Transverse colon (tissue), 4 donors: ENCODE data around the gene RMDN3. TPM values are rescaled to one million over a fixed set of nuclear protein-coding genes. Genes with fewer than 3 reads are reported as not detected.

ENCODE experiments used
- DNase-seq: peaks from one replicate; pipeline ENCODE4 v3.0.0-alpha.2; 2019
- H3K27ac ChIP-seq, 4 donors: fragments of 200-600 bp; sonication (generic); 2 replicates each; pipeline ENCODE4 v1.5.1; 2016 to 2018; ENCODE audit warnings: inconsistent platforms in 4 of 4
- H3K27me3 ChIP-seq: fragments of 200-600 bp; sonication (generic); 2 replicates; pipeline ENCODE4 v1.5.1; 2017; ENCODE audit warnings: inconsistent platforms
- H3K36me3 ChIP-seq, 4 donors: fragments of 200-600 bp; sonication (generic); 2 replicates each; pipeline ENCODE4 v1.5.1; 2017 to 2019; ENCODE audit warnings: inconsistent platforms in 4 of 4
- H3K4me1 ChIP-seq, 4 donors: fragments of 200-600 bp; sonication (generic); 2 replicates each; pipeline ENCODE4 v1.5.1; 2017 to 2020; ENCODE audit warnings: inconsistent platforms in 4 of 4
- H3K4me3 ChIP-seq, 4 donors: fragments of 200-600 bp; sonication (generic); 1 replicate in 1 of 4; 2 replicates in 3 of 4; pipeline versions ENCODE4 v1.5.1 to v1.6.1; 2017 to 2019; ENCODE audit warnings: inconsistent platforms in 4 of 4
- H3K9me3 ChIP-seq, 2 donors: fragments of 200-600 bp; sonication (generic); 2 replicates each; pipeline ENCODE4 v1.5.1; 2017 to 2019; ENCODE audit warnings: inconsistent platforms in 2 of 2
- EP300 ChIP-seq: sonication (generic); formaldehyde crosslinking; IDR thresholded peaks from one replicate; pipeline ENCODE4 v1.6.1; 2017; ENCODE audit warnings: antibody characterized with exemption, low read depth
- POLR2A ChIP-seq: fragments of 450-650 bp; IDR thresholded peaks from one replicate; pipeline ENCODE4 v1.6.1; 2016; ENCODE audit warnings: antibody characterized with exemption, mild to moderate bottlenecking, moderate library complexity
- POLR2AphosphoS5 ChIP-seq, 3 donors: sonication (generic); formaldehyde crosslinking; IDR thresholded peaks; one replicate each; pipeline ENCODE4 v1.6.1; 2016; ENCODE audit warnings: antibody characterized with exemption in 3 of 3
- WGBS, 2 donors: methylation state at CpG; one replicate each; pipeline ENCODE4 v1.1.5; 2018; ENCODE audit warnings: low coverage in 1 of 2; 5-methylcytosine and 5-hydroxymethylcytosine counted together
- in situ Hi-C, 4 donors: fragments of 200-750 bp; cut with MboI; loops; one replicate each; pipeline versions ENCODE4 v1.15.0 to v1.15.1; 2017; ENCODE audit warnings: low sequenced_read_pairs in 3 of 4, low pct_ligation_motif_present in 1 of 4, low pct_unique_long_range_greater_than_20kb in 1 of 4
- intact Hi-C: fragments of 100-400 bp; cut with DNase I; formaldehyde crosslinking; loops from one replicate; pipeline ENCODE4 v1.15.1; 2023; ENCODE audit warnings: low total_unique reads
- total RNA-seq, 4 donors: library from RNA; depleted of rRNA; stranded (reverse); fragments of >200 nt; gene quantifications; one replicate each; pipeline ENCODE4 v1.1.0, GENCODE V29; 2016
- TF ChIP-seq, protein P1 (sequence below), 5 experiments: fragments of 200-600 bp in 3 of 5; fragments of 450-650 bp in 2 of 5; sonication (generic) in 3 of 5; IDR thresholded peaks; 1 replicate in 2 of 5; 2 replicates in 3 of 5; pipeline ENCODE4 v1.5.1; 2016 to 2017; ENCODE audit warnings: antibody characterized with exemption in 5 of 5, inconsistent platforms in 3 of 5, mild to moderate bottlenecking in 2 of 5, moderate library complexity in 1 of 5

RMDN3 gene
- total RNA-seq, 4 donors from 2014 or later = 16.5 to 131 (median 32.7) TPM

DNA sequence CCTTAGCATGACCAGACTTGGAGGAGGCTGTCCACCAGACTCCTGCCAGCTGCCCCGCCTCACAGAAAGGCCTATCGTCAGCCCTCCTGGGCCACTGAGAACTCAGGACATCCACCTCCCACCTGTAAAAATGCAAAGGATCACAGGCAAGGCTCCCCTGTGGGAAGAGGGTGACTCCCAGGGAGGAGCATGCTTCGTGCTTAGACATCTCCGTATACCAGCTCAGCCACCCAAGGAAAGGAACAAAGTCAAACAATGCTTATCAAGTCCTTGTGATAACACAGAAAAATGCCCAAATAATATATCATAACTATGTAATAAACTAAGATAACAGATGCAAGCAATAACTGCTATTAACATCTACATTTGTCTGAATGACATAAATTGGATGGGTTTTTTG, 4.2 kb downstream of the RMDN3 start:
- no peak overlapping the region for H3K4me3 ChIP-seq
- TF ChIP-seq POLR2A (no peak), POLR2AphosphoS5 (IDR thresholded peaks at IDR 0.05) (no peak), EP300 (no peak)
- TF ChIP-seq, protein P1, sequence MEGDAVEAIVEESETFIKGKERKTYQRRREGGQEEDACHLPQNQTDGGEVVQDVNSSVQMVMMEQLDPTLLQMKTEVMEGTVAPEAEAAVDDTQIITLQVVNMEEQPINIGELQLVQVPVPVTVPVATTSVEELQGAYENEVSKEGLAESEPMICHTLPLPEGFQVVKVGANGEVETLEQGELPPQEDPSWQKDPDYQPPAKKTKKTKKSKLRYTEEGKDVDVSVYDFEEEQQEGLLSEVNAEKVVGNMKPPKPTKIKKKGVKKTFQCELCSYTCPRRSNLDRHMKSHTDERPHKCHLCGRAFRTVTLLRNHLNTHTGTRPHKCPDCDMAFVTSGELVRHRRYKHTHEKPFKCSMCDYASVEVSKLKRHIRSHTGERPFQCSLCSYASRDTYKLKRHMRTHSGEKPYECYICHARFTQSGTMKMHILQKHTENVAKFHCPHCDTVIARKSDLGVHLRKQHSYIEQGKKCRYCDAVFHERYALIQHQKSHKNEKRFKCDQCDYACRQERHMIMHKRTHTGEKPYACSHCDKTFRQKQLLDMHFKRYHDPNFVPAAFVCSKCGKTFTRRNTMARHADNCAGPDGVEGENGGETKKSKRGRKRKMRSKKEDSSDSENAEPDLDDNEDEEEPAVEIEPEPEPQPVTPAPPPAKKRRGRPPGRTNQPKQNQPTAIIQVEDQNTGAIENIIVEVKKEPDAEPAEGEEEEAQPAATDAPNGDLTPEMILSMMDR (IDR thresholded peaks at IDR 0.05) = no peak
- no peaks in the 10 kb centered on the region for H3K27me3 ChIP-seq
- DNase-seq = no peak
- intact Hi-C loops = no loop called here
- WGBS, 2 donors = 85 to 96% methylated on average over 3 to 4 of the region's 4 CpGs
- H3K9me3 ChIP-seq = no peaks in the 10 kb centered on the region
- in situ Hi-C loops = loop anchor here in 1 of 4 donors (25.0 kb wide), 1 partner anchor 164 kb away; the partner anchor contains the start of gene KNL1
- peaks cover 0 to 26% (median 10%) of the 10 kb centered on the region in 4 donors for H3K36me3 ChIP-seq
- H3K27ac ChIP-seq = no peak overlapping the region
- H3K4me1 ChIP-seq = peaks cover 0 to 23% (median 12%) of the 10 kb centered on the region in 4 donors

DNA sequence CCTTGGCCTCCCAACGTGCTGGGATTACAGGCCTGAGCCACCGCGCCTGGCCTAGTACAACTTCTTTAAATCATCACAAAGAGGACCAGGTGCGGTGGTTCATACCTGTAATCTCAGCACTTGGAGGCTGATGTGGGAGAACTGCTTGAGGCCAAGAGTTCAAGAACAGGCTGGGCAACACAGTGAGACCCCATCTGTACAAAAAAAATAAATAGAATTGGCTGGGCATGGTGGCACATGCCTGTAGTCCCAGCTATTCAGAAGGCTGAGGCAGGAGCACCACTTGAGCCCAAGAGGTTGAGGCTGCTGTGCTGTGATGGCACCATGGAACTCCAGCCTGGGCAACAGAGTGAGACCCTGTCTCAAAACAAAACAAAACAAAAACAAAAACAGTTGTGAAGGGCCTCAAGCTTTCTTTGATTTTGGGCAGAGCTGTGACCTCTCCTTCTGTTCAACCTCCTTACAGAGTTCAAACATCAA, 5.9 kb downstream of the RMDN3 start:
- peaks cover 0 to 33% (median 13%) of the 10 kb centered on the region in 4 donors for H3K36me3 ChIP-seq
- TF ChIP-seq POLR2A (no peak), POLR2AphosphoS5 (IDR thresholded peaks at IDR 0.05) (no peak), EP300 (no peak)
- TF ChIP-seq, protein P1 (IDR thresholded peaks at IDR 0.05) = no peak
- 97% methylated on average over 4 of the region's 4 CpGs; no CpG with 5 or more reads in 1 of the 2 donors for WGBS, 2 donors

DNA sequence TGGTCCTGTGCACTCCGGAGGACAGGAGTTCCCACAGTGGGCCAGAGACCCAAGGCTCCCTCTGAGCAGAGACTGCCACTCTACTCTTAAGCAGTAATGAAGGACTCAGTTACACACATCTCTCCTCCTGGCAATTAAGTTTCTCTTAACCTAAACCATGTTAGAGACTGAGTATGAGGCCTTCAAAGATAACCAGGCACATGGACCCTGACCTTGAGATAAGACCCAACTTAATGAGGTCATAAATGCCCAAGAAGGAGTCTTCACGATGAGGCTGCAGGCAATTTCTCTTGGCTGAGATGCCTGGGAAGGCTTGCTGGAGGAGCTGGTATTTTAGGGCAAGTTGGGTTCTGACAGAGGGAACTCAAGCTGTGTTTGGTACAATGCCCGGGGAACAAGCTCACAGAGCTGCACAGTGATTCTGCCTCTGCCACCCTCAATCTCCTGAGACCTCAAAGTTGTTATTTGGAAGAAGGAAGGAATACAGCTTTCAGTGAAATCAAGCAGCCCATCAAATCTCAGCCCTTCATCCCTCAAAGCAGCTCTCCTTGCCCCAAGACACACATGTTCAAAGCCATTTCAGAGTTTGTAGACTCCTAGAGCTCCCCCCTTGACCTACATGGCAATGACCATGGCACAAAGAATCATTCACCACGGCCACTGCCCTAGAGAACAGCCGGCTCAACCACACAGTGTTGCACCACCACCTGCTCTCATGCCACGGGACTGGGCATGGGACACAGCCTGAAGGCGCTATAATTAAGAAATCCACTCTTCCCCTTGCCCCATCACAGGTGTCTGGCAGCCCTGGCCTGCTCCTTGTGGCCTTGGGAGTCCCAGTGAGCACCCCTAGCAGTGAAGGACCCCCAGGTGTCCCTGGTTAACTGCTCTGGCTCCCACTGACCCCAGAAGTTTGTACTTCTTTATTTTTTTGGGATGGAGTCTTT, 7.1 kb downstream of the RMDN3 start:
- no peak for TF ChIP-seq POLR2AphosphoS5 (IDR thresholded peaks at IDR 0.05)
- TF ChIP-seq EP300 = no peak
- TF ChIP-seq, protein P1 (IDR thresholded peaks at IDR 0.05) = no peak
- DNase-seq = no peak
- Histone ChIP-seq H3K4me3 (no peak overlapping the region), H3K36me3 (peaks cover 0 to 39% (median 16%) of the 10 kb centered on the region in 4 donors), H3K27ac (no peak overlapping the region), H3K27me3 (no peaks in the 10 kb centered on the region), H3K9me3 (no peaks in the 10 kb centered on the region), H3K4me1 (peaks cover 0 to 5% (median 2%) of the 10 kb centered on the region in 4 donors)
- in situ Hi-C loops = no loop called here
- intact Hi-C loops = no loop called here
- 65% methylated on average over 7 of the region's 7 CpGs; no CpG with 5 or more reads in 1 of the 2 donors for WGBS, 2 donors

More for the DNA sequence above, 5.9 kb downstream of the RMDN3 start:
- Histone ChIP-seq H3K9me3 (no peaks in the 10 kb centered on the region), H3K4me3 (no peak overlapping the region), H3K4me1 (peaks cover 0 to 17% (median 9%) of the 10 kb centered on the region in 4 donors), H3K27ac (no peak overlapping the region), H3K27me3 (no peaks in the 10 kb centered on the region)
- in situ Hi-C loops = no loop called here
- no peak for DNase-seq
- intact Hi-C loops = no loop called here

DNA sequence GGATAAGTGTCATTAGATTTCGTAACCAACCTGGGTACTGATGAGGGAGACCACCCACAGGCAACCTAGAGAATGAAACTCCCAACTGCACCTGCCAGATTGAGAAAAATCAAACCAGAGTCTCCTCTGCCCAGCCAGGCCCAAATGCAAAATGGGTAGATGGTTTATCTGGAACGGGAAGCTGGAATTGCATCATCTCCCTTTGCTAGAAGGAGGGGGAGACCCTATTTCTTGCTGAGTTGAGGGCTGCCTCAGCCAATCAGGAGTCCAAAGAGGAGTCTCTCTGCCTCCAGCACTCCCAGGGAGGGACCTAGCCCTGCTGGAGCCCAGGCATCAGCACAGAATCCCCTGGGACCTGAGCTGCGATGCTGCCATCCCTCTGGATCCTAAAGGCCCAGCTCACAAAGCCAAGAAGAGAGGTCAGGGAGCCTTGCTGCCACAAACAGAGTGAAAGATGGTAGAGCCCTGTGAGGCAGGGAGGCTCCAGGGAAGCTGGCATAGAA, 8.1 kb downstream of the RMDN3 start:
- no peaks in the 10 kb centered on the region for H3K9me3 ChIP-seq
- in situ Hi-C loops (no loop called here), intact Hi-C loops (no loop called here)
- no peak overlapping the region for H3K4me3 ChIP-seq
- H3K36me3 ChIP-seq = peaks cover 0 to 47% (median 16%) of the 10 kb centered on the region in 4 donors
- H3K4me1 ChIP-seq = peaks cover 0 to 3% (median 0%) of the 10 kb centered on the region in 4 donors
- 80 to 85% methylated on average over 2 to 3 of the region's 3 CpGs for WGBS, 2 donors
- no peaks in the 10 kb centered on the region for H3K27me3 ChIP-seq
- DNase-seq = no peak
- H3K27ac ChIP-seq = no peak overlapping the region
- TF ChIP-seq, protein P1 (IDR thresholded peaks at IDR 0.05) = no peak
- TF ChIP-seq POLR2A = no peak
- TF ChIP-seq EP300 = no peak
- no peak for TF ChIP-seq POLR2AphosphoS5 (IDR thresholded peaks at IDR 0.05)
